GM12878 (cell line): Measurements from ENCODE around the gene NPIPB9.
"Not testable (repeated sequence)": the region's sequence is repeated elsewhere in the genome, so short reads cannot be mapped to it uniquely, and the experiment has no call there.

Source experiments
- BCL11A ChIP-seq: IDR thresholded peaks from 2 replicates; pipeline ENCODE4 v1.6.1; 2011; ENCODE audit warnings: low read depth, low read length
- ETV6 ChIP-seq, 2 experiments: fragments of 450-650 bp in 1 of 2; IDR thresholded peaks in 1 of 2; conservative IDR thresholded peaks in 1 of 2; 2 replicates each; pipeline ENCODE4 v1.6.1; 2014; ENCODE audit warnings: antibody characterized with exemption in 1 of 2, borderline replicate concordance in 1 of 2, low read depth in 1 of 2, mild to moderate bottlenecking in 1 of 2, moderate library complexity in 1 of 2
- EZH2 ChIP-seq: IDR thresholded peaks from 2 replicates; pipeline ENCODE4 v1.6.1; 2012; ENCODE audit warnings: low read depth, mild to moderate bottlenecking, control low read depth, inconsistent platforms, low read length, borderline replicate concordance; ENCODE audit not compliant: control insufficient read depth
- SMAD1 ChIP-seq: fragments of 450-650 bp; IDR thresholded peaks from 2 replicates; pipeline ENCODE4 v1.6.1; 2018; ENCODE audit warnings: mild to moderate bottlenecking, low read depth; ENCODE audit not compliant: partially characterized antibody
- ZZZ3 ChIP-seq: IDR thresholded peaks from 2 replicates; pipeline ENCODE4 v1.6.1; 2011; ENCODE audit warnings: low read depth; ENCODE audit not compliant: control insufficient read depth, insufficient read length
- TF ChIP-seq, protein P1 (sequence below): IDR thresholded peaks from 2 replicates; pipeline ENCODE4 v1.6.1; 2011; ENCODE audit warnings: low read depth, mild to moderate bottlenecking, low read length, moderate library complexity, borderline replicate concordance; ENCODE audit errors: extremely low read depth
- TF ChIP-seq, protein P2 (sequence below), 3 experiments: IDR thresholded peaks in 2 of 3; conservative IDR thresholded peaks in 1 of 3; 2 replicates each; pipeline ENCODE4 v1.5.1; 2011; ENCODE audit warnings: low read depth in 3 of 3, low read length in 3 of 3, mild to moderate bottlenecking in 3 of 3, control low read depth in 2 of 3, moderate library complexity in 2 of 3, inconsistent platforms in 1 of 3, mixed read lengths in 1 of 3; ENCODE audit not compliant: control insufficient read depth in 2 of 3, insufficient read depth in 1 of 3; ENCODE audit errors: extremely low read depth in 1 of 3

DNA sequence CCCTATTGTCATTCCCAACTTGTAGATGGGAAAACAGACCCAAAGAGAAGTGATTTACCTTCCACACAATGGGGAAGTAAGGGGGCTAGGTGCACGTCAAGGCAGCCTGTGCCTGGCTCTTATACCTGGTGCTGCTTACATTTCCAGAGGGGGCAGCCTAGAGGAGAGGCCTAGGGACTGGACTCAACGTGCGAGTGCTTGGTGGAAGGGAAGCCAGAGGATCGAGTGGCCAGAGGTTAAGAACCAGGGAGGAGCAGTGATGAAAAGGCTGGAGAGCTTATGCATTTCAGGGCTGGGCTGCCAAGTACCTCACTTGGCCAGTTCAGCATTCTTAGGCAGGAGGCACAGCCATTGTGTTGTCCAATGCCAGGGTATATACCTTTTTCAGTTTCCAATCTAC is 30.8 kb downstream of the NPIPB9 start:
- TF ChIP-seq, protein P1, sequence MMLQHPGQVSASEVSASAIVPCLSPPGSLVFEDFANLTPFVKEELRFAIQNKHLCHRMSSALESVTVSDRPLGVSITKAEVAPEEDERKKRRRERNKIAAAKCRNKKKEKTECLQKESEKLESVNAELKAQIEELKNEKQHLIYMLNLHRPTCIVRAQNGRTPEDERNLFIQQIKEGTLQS: not testable (repeated sequence)
- TF ChIP-seq ETV6 (conservative IDR thresholded peaks at IDR 0.05 in 1 of 2, IDR thresholded peaks at IDR 0.05 in 1 of 2; ENCODE audit: borderline replicate concordance in 1 of 2, low read depth in 1 of 2); SMAD1; ZZZ3; EZH2; BCL11A: not testable (repeated sequence)
- TF ChIP-seq, protein P2, sequence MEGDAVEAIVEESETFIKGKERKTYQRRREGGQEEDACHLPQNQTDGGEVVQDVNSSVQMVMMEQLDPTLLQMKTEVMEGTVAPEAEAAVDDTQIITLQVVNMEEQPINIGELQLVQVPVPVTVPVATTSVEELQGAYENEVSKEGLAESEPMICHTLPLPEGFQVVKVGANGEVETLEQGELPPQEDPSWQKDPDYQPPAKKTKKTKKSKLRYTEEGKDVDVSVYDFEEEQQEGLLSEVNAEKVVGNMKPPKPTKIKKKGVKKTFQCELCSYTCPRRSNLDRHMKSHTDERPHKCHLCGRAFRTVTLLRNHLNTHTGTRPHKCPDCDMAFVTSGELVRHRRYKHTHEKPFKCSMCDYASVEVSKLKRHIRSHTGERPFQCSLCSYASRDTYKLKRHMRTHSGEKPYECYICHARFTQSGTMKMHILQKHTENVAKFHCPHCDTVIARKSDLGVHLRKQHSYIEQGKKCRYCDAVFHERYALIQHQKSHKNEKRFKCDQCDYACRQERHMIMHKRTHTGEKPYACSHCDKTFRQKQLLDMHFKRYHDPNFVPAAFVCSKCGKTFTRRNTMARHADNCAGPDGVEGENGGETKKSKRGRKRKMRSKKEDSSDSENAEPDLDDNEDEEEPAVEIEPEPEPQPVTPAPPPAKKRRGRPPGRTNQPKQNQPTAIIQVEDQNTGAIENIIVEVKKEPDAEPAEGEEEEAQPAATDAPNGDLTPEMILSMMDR (IDR thresholded peaks at IDR 0.05 in 2 of 3, conservative IDR thresholded peaks at IDR 0.05 in 1 of 3; ENCODE audit: control insufficient read depth in 2 of 3, extremely low read depth in 1 of 3, insufficient read depth in 1 of 3, low read depth in 3 of 3, low read length in 3 of 3): not testable (repeated sequence)
